HepG2 (cell line): ENCODE measurements around the gene APOM. TPM values are rescaled to one million over a fixed set of nuclear protein-coding genes. Genes with fewer than 3 reads are reported as not detected.

Experiments
- ARID4A ChIP-seq: sonication (generic); formaldehyde crosslinking; IDR thresholded peaks from 2 replicates; pipeline ENCODE4 v1.5.0; 2020; ENCODE audit warnings: mild to moderate bottlenecking, missing genetic modification reagents, borderline replicate concordance
- ATAD3A ChIP-seq: sonication (generic); formaldehyde crosslinking; IDR thresholded peaks from 2 replicates; pipeline ENCODE4 v1.4.0; 2020; ENCODE audit warnings: missing genetic modification reagents
- GFI1 ChIP-seq: sonication (generic); formaldehyde crosslinking; IDR thresholded peaks from 2 replicates; pipeline ENCODE4 v1.5.0; 2020; ENCODE audit warnings: missing genetic modification reagents, mild to moderate bottlenecking, borderline replicate concordance
- JUNB ChIP-seq: sonication (generic); formaldehyde crosslinking; IDR thresholded peaks from 2 replicates; pipeline ENCODE4 v1.8.0; 2022; ENCODE audit warnings: missing genetic modification reagents, mild to moderate bottlenecking, borderline replicate concordance
- KDM2A ChIP-seq: sonication (generic); formaldehyde crosslinking; IDR thresholded peaks from 2 replicates; pipeline ENCODE4 v1.4.0; 2020; ENCODE audit warnings: low read depth, missing genetic modification reagents, borderline replicate concordance
- MEIS1 ChIP-seq: sonication (generic); formaldehyde crosslinking; IDR thresholded peaks from 2 replicates; pipeline ENCODE4 v1.9.0; 2021; ENCODE audit warnings: mild to moderate bottlenecking, missing genetic modification reagents, moderate library complexity, borderline replicate concordance
- MIER3 ChIP-seq: IDR thresholded peaks from 2 replicates; pipeline ENCODE4 v1.6.1; 2016; ENCODE audit warnings: missing compliant biosample characterization, borderline replicate concordance
- MLXIP ChIP-seq: sonication (generic); formaldehyde crosslinking; IDR thresholded peaks from 2 replicates; pipeline ENCODE4 v1.9.0; 2021; ENCODE audit warnings: missing genetic modification reagents, borderline replicate concordance
- PHF8 ChIP-seq: sonication (generic); formaldehyde crosslinking; IDR thresholded peaks from 2 replicates; pipeline ENCODE4 v1.5.0; 2020; ENCODE audit warnings: missing genetic modification reagents
- PRDM4 ChIP-seq: sonication (generic); formaldehyde crosslinking; IDR thresholded peaks from 2 replicates; pipeline ENCODE4 v1.9.0; 2021; ENCODE audit warnings: missing genetic modification reagents, borderline replicate concordance
- TRIM24 ChIP-seq: sonication (generic); formaldehyde crosslinking; IDR thresholded peaks from 2 replicates; pipeline ENCODE4 v1.8.0; 2022; ENCODE audit warnings: mild to moderate bottlenecking, missing genetic modification reagents
- WIZ ChIP-seq: sonication (generic); formaldehyde crosslinking; IDR thresholded peaks from 2 replicates; pipeline ENCODE4 v1.5.1; 2020; ENCODE audit warnings: mild to moderate bottlenecking, missing genetic modification reagents
- ZFP90 ChIP-seq: sonication (generic); formaldehyde crosslinking; IDR thresholded peaks from 2 replicates; pipeline ENCODE4 v1.8.0; 2022; ENCODE audit warnings: missing genetic modification reagents, mild to moderate bottlenecking, inconsistent platforms, borderline replicate concordance
- ZHX1 ChIP-seq: sonication (generic); formaldehyde crosslinking; IDR thresholded peaks from 2 replicates; pipeline ENCODE4 v1.8.1; 2022; ENCODE audit warnings: low read depth, mild to moderate bottlenecking, missing genetic modification reagents
- ZNF776 ChIP-seq: sonication (generic); formaldehyde crosslinking; IDR thresholded peaks from 2 replicates; pipeline ENCODE4 v1.4.0; 2020; ENCODE audit warnings: mild to moderate bottlenecking, missing genetic modification reagents
- polyA plus RNA-seq, 8 experiments: library from polyadenylated mRNA; depleted of rRNA in 3 of 8; stranded (reverse) in 7 of 8; unstranded in 1 of 8; fragments of >200 nt; fragmentation: Illumina TruSeq in 4 of 8; extraction: Trizol in 4 of 8; gene quantifications; 2 replicates each; pipeline versions ENCODE4 v1.2.1 to v1.2.3, GENCODE V29; 2011 to 2016; ENCODE audit warnings: low read depth in 4 of 8, missing spikeins in 1 of 8, mixed read lengths in 1 of 8; ENCODE audit not compliant: insufficient read depth in 1 of 8
- total RNA-seq, 5 experiments: library from RNA; depleted of rRNA; stranded (reverse); fragments of >200 nt; fragmentation: Illumina TruSeq; extraction: Trizol; gene quantifications; 2 replicates each; pipeline ENCODE4 v1.2.3, GENCODE V29; 2016; ENCODE audit warnings: low read depth in 1 of 5

The APOM gene
- total and polyA plus RNA-seq, 2 of the 13 experiments (the other 11 are each of a cell fraction or from before 2014, with no cell fraction given), result 98.2 to 1,140 TPM

- TF ChIP-seq MLXIP (peak; percentile 39; the same call in 1 of the 2 replicates), JUNB (CRISPR knock-in tag) (no peak; the same call in 1 of the 2 replicates), PHF8 (CRISPR knock-in tag) (peak; percentile 17; the same call in 1 of the 2 replicates), ZFP90 (CRISPR knock-in tag) (no peak; the same call in 1 of the 2 replicates), ZHX1 (CRISPR knock-in tag) (peak; percentile 34), ZNF776 (CRISPR knock-in tag) (no peak; the same call in 1 of the 2 replicates), WIZ (CRISPR knock-in tag) (peak; percentile 69; the same call in 1 of the 2 replicates), TRIM24 (CRISPR knock-in tag) (no peak), KDM2A (CRISPR knock-in tag) (peak; percentile 76), ARID4A (CRISPR knock-in tag) (peak; percentile 48; the same call in 1 of the 2 replicates), MIER3 (CRISPR knock-in tag) (peak; percentile 43; the same call in 1 of the 2 replicates), ATAD3A (CRISPR knock-in tag) (no peak), PRDM4 (CRISPR knock-in tag) (no peak), MEIS1 (CRISPR knock-in tag) (no peak; the same call in 1 of the 2 replicates), GFI1 (no peak; the same call in 1 of the 2 replicates)
Observed at GRCh38 chr6:31664790-31665500, 9.3 kb downstream of the APOM start, which contains the start of gene GPANK1 (continued).
